ENCODE data around the gene ARL14EP.

GRCh38 chr11:30316237-30316636 is 6.7 kb upstream of the ARL14EP start:
- TF ChIP-seq CTCF (conservative IDR thresholded peaks at IDR 0.05 in 1 of 2, IDR thresholded peaks at IDR 0.05 in 1 of 2; ENCODE audit: low read depth in 1 of 2, low read length in 2 of 2) (no peak), EZH2 (IDR thresholded peaks at IDR 0.05; ENCODE audit: low read length, missing control alignments) (no peak)
